ENCODE results near the gene ZNF625. TPM values are rescaled to one million over a fixed set of nuclear protein-coding genes. Genes with fewer than 3 reads are reported as not detected.

ZNF625 gene
- total RNA-seq, 1 experiment from 2014 or later: 30.7 TPM

- Histone ChIP-seq H2BK20ac (ENCODE audit: low read depth, low read length, poor library complexity, severe bottlenecking) (no peak overlapping the region), H2BK15ac (ENCODE audit: low read depth, low read length) (no peak overlapping the region), H3T11ph (ENCODE audit: low read length) (no peak overlapping the region), H4K8ac (replicated peaks; ENCODE audit: insufficient read length, low read depth, low read length) (no peak overlapping the region), H4K91ac (ENCODE audit: insufficient read length, low read depth, low read length) (no peak overlapping the region), H3K79me2 (ENCODE audit: insufficient read depth, low read length) (no peaks in the 10 kb centered on the region), H3K56ac (ENCODE audit: insufficient read length, low read depth, low read length) (no peak overlapping the region), H2BK120ac (ENCODE audit: low read depth, low read length, poor library complexity, severe bottlenecking) (no peak overlapping the region), H3K27me3 (ENCODE audit: insufficient read depth, low read length) (no peaks in the 10 kb centered on the region), H2AK5ac (ENCODE audit: insufficient read length, low read length) (no peak overlapping the region), H2BK12ac (ENCODE audit: insufficient read length, low read depth, low read length) (no peak overlapping the region), H4K20me1 (ENCODE audit: control insufficient read depth, insufficient read depth, insufficient read length) (no peaks in the 10 kb centered on the region), H3K79me1 (ENCODE audit: insufficient read depth, low read depth, low read length, poor library complexity, severe bottlenecking) (no peaks in the 10 kb centered on the region), H2BK5ac (ENCODE audit: insufficient read length, low read length) (no peak overlapping the region), H3K23me2 (ENCODE audit: insufficient read length, low read depth, low read length, poor library complexity, severe bottlenecking) (no peaks in the 10 kb centered on the region), H3K18ac (ENCODE audit: insufficient read length, low read depth, low read length) (no peak overlapping the region), H2AFZ (ENCODE audit: low read length) (no peak overlapping the region), H3K4me1 (ENCODE audit: insufficient read depth, low read length) (no peaks in the 10 kb centered on the region), H3K27ac (ENCODE audit: insufficient read length, low read depth, low read length) (no peak overlapping the region), H3K4me2 (ENCODE audit: insufficient read depth, insufficient read length, low read length) (no peak overlapping the region), H4K5ac (ENCODE audit: insufficient read length, low read depth, low read length) (no peak overlapping the region), H3K23ac (ENCODE audit: insufficient read length, low read depth, low read length) (no peak overlapping the region), H3K9me3 (ENCODE audit: control insufficient read depth, low read depth, low read length) (peaks cover 27% of the 10 kb centered on the region), H3K4ac (ENCODE audit: low read depth, low read length) (no peak overlapping the region), H3K9ac (ENCODE audit: extremely low read depth, insufficient read length, low read length) (no peak overlapping the region), H3K14ac (ENCODE audit: insufficient read depth, low read length) (no peak overlapping the region)
- Mint-ChIP-seq H3K27me3 (ENCODE audit: low read depth) (no peaks in the 10 kb centered on the region; the same call in 1 of the 2 replicates), H3K4me3 (no peak overlapping the region), H3K27ac (no peak overlapping the region), H3K4me1 (no peaks in the 10 kb centered on the region), H3K9me3 (peaks cover 75 to 86% of the 10 kb centered on the region in 2 experiments), H3K36me3 (ENCODE audit: insufficient read depth in 1 of 3, low read depth in 3 of 3) (peaks cover 39 to 46% (median 46%) of the 10 kb centered on the region in 3 experiments)
- WGBS (ENCODE audit: extremely low coverage, insufficient read length, low lambda C conversion rate): no CpG with 5 or more reads among the region's 4 CpGs
- no peak for DNase-seq
- TF ChIP-seq CTCF (conservative IDR thresholded peaks at IDR 0.05): no peak
These were observed 48.8 kb upstream of the ZNF625 start for GRCh38 chr19:12205296-12205695.
